ENCODE measurements around the gene ANKRD50.

ANKRD50 gene

GRCh38 chr4:124712372-124713184 lies at the start of gene ANKRD50:
Gene ANKRD50 (minus strand): TSS chr4:124712732. CDS start chr4:124710511, 2,221 bp downstream.
- no peak for TF ChIP-seq CTCF (IDR thresholded peaks at IDR 0.05; ENCODE audit: low read depth, low read length, missing control alignments)
- in situ Hi-C loops (cut with HindIII; ENCODE audit: low pct_ligation_motif_present, low sequenced_read_pairs), result no loop called here
- H3K36me3 ChIP-seq (replicated peaks), result peaks cover 2% of the 10 kb centered on the region
- peak within 1 kb of the TSS; percentile 83 for H3K4me3 ChIP-seq (ENCODE audit: low read depth, low read length)
- peak within 1 kb of the TSS; percentile 94 for H3K27ac ChIP-seq
- no peaks in the 10 kb centered on the region for H3K27me3 ChIP-seq (replicated peaks)
- DNase-seq, result peak; percentile 88

GRCh38 chr4:124757126-124757525 lies 44.6 kb upstream of the ANKRD50 start:
- H3K27ac ChIP-seq, result no peak overlapping the region
- no peak for TF ChIP-seq CTCF (IDR thresholded peaks at IDR 0.05; ENCODE audit: low read depth, low read length, missing control alignments)
- no peak overlapping the region for H3K4me3 ChIP-seq (ENCODE audit: low read depth, low read length)
- DNase-seq, result no peak
- H3K27me3 ChIP-seq (replicated peaks), result no peaks in the 10 kb centered on the region
- in situ Hi-C loops (cut with HindIII; ENCODE audit: low pct_ligation_motif_present, low sequenced_read_pairs), result no loop called here
- H3K36me3 ChIP-seq (replicated peaks), result no peaks in the 10 kb centered on the region

- in situ Hi-C loops (cut with HindIII; ENCODE audit: low pct_ligation_motif_present, low sequenced_read_pairs), result no loop called here
Measured at GRCh38 chr4:124754681-124755080, 42.1 kb upstream of the ANKRD50 start.

GRCh38 chr4:124753941-124754581 lies 41.5 kb upstream of the ANKRD50 start:
- Histone ChIP-seq H3K27me3 (replicated peaks) (no peaks in the 10 kb centered on the region), H3K27ac (no peak overlapping the region), H3K4me3 (ENCODE audit: low read depth, low read length) (no peak overlapping the region), H3K36me3 (replicated peaks) (no peaks in the 10 kb centered on the region)
- in situ Hi-C loops (cut with HindIII; ENCODE audit: low pct_ligation_motif_present, low sequenced_read_pairs), result no loop called here
- no peak for TF ChIP-seq CTCF (IDR thresholded peaks at IDR 0.05; ENCODE audit: low read depth, low read length, missing control alignments)
- DNase-seq, result no peak

More at GRCh38 chr4:124754681-124755080, 42.1 kb upstream of the ANKRD50 start:
- H3K36me3 ChIP-seq (replicated peaks), result no peaks in the 10 kb centered on the region
- no peak for DNase-seq
- H3K4me3 ChIP-seq (ENCODE audit: low read depth, low read length), result no peak overlapping the region
- TF ChIP-seq CTCF (IDR thresholded peaks at IDR 0.05; ENCODE audit: low read depth, low read length, missing control alignments), result no peak
- H3K27ac ChIP-seq, result no peak overlapping the region
- no peaks in the 10 kb centered on the region for H3K27me3 ChIP-seq (replicated peaks)

GRCh38 chr4:124749421-124749820 lies 36.9 kb upstream of the ANKRD50 start:
- Histone ChIP-seq H3K36me3 (replicated peaks) (no peaks in the 10 kb centered on the region), H3K27ac (no peak overlapping the region), H3K4me3 (ENCODE audit: low read depth, low read length) (no peak overlapping the region), H3K27me3 (replicated peaks) (no peaks in the 10 kb centered on the region)
- DNase-seq, result no peak
- no peak for TF ChIP-seq CTCF (IDR thresholded peaks at IDR 0.05; ENCODE audit: low read depth, low read length, missing control alignments)
- in situ Hi-C loops (cut with HindIII; ENCODE audit: low pct_ligation_motif_present, low sequenced_read_pairs), result no loop called here

Data from brain microvascular endothelial cell (primary cell).